Glutamatergic neuron (in vitro differentiated cells): ENCODE measurements around the gene VIPAS39. TPM values are rescaled to one million over a fixed set of nuclear protein-coding genes. Genes with fewer than 3 reads are reported as not detected.

Source experiments
- DNase-seq: peaks from one replicate; pipeline ENCODE4 v3.0.0; 2022
- H3K27ac Mint-ChIP-seq: one replicate; pipeline ENCODE4 v1.8.0; 2020; ENCODE audit warnings: mild to moderate bottlenecking, mixed read lengths, inconsistent platforms; ENCODE audit not compliant: unreplicated experiment
- H3K27me3 Mint-ChIP-seq: one replicate; pipeline ENCODE4 v1.8.0; 2020; ENCODE audit warnings: mild to moderate bottlenecking, moderate library complexity, mixed read lengths, inconsistent platforms; ENCODE audit not compliant: unreplicated experiment
- H3K36me3 Mint-ChIP-seq: one replicate; pipeline ENCODE4 v1.8.0; 2020; ENCODE audit warnings: mild to moderate bottlenecking, mixed read lengths, inconsistent platforms; ENCODE audit not compliant: unreplicated experiment
- H3K4me1 Mint-ChIP-seq: one replicate; pipeline ENCODE4 v1.8.0; 2020; ENCODE audit warnings: mild to moderate bottlenecking, low read depth, mixed read lengths, inconsistent platforms; ENCODE audit not compliant: unreplicated experiment
- H3K4me3 Mint-ChIP-seq: one replicate; pipeline ENCODE4 v1.8.0; 2020; ENCODE audit warnings: mild to moderate bottlenecking, mixed read lengths, inconsistent platforms; ENCODE audit not compliant: unreplicated experiment
- H3K9me3 Mint-ChIP-seq: one replicate; pipeline ENCODE4 v1.8.0; 2020; ENCODE audit warnings: mild to moderate bottlenecking, moderate library complexity, mixed read lengths, inconsistent platforms; ENCODE audit not compliant: unreplicated experiment
- total RNA-seq: library from RNA; stranded (reverse); fragmentation: NEBNext Ultra II Directional; extraction: Animal tissue kit (Norgen Biotek cat#: 25700); gene quantifications from one replicate; pipeline ENCODE4 v1.2.1, GENCODE V29; 2021; ENCODE audit not compliant: unreplicated experiment
- TF ChIP-seq, protein P1 (sequence below): fragments of 200-600 bp; sonication (generic); IDR thresholded peaks from one replicate; pipeline ENCODE4 v1.5.0; 2021; ENCODE audit not compliant: partially characterized antibody, unreplicated experiment

The VIPAS39 gene
- total RNA-seq, 1 donor from 2014 or later: 31.6 TPM

DNA sequence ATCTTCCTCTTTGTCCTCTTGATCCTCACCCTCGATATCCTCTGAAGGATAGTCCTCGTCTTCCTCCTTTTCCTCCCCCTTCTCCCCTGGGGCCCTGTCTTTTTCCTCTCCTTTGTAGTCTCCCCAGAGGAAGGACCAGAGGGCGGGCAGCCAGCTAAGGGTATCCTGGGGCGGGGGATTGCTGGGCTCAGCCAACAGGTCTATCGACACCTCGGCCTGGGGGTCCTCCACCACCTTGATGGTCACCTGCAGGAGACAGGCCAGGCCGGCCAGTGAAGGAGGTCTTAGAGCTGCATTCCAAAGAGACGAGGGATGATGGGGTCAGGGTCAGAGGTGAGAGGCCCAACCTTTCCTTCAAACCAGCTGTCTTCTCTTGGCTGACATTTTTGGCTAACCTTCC, 25.0 kb upstream of the VIPAS39 start:
- H3K9me3 Mint-ChIP-seq: no peaks in the 10 kb centered on the region
- no peaks in the 10 kb centered on the region for H3K36me3 Mint-ChIP-seq
- H3K27ac Mint-ChIP-seq: no peak overlapping the region
- no peaks in the 10 kb centered on the region for H3K4me1 Mint-ChIP-seq
- no peak for DNase-seq
- no peak overlapping the region for H3K4me3 Mint-ChIP-seq
- H3K27me3 Mint-ChIP-seq: no peaks in the 10 kb centered on the region
- TF ChIP-seq, protein P1, sequence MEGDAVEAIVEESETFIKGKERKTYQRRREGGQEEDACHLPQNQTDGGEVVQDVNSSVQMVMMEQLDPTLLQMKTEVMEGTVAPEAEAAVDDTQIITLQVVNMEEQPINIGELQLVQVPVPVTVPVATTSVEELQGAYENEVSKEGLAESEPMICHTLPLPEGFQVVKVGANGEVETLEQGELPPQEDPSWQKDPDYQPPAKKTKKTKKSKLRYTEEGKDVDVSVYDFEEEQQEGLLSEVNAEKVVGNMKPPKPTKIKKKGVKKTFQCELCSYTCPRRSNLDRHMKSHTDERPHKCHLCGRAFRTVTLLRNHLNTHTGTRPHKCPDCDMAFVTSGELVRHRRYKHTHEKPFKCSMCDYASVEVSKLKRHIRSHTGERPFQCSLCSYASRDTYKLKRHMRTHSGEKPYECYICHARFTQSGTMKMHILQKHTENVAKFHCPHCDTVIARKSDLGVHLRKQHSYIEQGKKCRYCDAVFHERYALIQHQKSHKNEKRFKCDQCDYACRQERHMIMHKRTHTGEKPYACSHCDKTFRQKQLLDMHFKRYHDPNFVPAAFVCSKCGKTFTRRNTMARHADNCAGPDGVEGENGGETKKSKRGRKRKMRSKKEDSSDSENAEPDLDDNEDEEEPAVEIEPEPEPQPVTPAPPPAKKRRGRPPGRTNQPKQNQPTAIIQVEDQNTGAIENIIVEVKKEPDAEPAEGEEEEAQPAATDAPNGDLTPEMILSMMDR: no peak

DNA sequence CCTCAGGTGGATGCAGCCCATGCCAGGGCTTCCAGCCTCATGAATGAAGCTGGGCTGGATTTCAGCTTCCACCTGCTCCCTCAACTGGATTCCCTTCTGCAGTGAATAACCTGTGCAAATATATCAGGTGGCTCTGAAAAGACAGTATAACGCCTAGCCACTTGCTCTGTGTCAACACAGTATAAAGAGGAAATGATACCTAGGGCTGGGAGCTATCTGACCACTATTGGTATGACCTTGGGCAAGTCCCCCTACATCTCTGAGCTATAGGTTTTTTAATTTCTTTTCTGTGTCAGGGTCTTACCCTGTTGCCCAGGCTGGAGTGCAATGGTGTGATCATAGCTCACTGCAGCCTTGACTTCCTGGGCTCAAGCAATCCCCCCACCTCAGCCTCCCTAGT, 21.4 kb upstream of the VIPAS39 start:
- Mint-ChIP-seq H3K4me1 (peaks cover 9% of the 10 kb centered on the region), H3K27ac (no peak overlapping the region)

DNA sequence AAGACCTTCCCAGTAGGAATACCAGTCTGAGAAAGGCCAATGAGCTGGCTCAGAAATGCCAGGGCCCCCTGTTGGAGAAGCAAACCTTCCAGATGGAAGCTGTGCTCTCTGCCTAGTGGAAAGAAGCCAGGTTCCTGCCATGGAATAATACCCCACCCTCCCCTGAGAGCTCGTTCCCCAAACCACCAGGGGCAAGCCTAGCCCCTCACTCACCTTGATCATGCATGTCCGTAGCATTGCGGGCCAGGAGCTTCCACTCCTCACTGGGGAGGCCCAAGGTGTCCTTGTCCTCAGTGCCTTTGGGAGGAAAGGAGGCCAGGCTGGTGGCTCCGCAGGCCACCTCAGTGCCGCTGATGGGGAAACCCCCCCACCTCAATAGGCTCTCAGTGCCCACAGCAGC, 20.6 kb upstream of the VIPAS39 start:
- H3K27me3 Mint-ChIP-seq: peaks cover 4% of the 10 kb centered on the region
- TF ChIP-seq, protein P1: no peak
- H3K4me3 Mint-ChIP-seq: no peak overlapping the region
- no peak for DNase-seq
- H3K4me1 Mint-ChIP-seq: peaks cover 9% of the 10 kb centered on the region
- peaks cover 1% of the 10 kb centered on the region for H3K9me3 Mint-ChIP-seq
- no peak overlapping the region for H3K27ac Mint-ChIP-seq
- H3K36me3 Mint-ChIP-seq: no peaks in the 10 kb centered on the region

More for the DNA sequence above, 21.4 kb upstream of the VIPAS39 start:
- no peak for DNase-seq
- TF ChIP-seq, protein P1: no peak
- no peaks in the 10 kb centered on the region for H3K36me3 Mint-ChIP-seq
- no peak overlapping the region for H3K4me3 Mint-ChIP-seq
- peaks cover 4% of the 10 kb centered on the region for H3K27me3 Mint-ChIP-seq
- H3K9me3 Mint-ChIP-seq: peaks cover 1% of the 10 kb centered on the region

DNA sequence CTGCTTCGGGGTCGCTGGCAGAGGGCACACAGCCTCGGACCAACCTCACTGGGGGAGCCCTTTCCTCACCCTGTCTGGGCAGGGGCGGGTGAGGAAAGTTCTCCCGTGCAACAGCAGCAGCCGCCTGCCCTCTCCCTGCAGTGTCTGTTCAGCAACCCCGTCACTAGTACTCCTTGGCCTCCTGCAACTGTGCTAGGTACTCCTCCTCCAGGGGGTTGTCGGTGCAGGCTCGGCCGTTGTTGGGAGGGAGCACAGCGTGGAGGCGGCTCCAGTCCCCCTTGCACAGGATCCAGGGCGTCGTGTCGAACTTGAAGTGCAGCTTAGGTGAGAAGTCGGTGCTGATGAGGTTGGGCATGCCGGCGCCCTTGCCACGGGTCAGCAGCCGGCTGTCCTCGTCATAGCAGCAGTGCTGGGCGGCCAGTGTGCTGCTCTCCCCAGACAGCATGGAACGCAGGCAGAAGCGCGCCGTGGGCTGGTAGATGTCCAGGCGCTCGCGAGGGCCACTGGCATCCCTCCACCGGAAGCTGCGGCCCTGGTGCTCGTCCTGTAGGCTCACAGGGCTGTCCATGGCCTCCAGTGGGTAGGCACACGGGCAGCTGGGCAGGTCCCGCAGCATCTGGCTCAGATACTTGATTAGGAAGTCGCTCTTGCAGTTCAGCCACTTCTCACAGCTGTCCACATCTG, 18.2 kb upstream of the VIPAS39 start:
- H3K27ac Mint-ChIP-seq: no peak overlapping the region
- TF ChIP-seq, protein P1: no peak
- no peaks in the 10 kb centered on the region for H3K36me3 Mint-ChIP-seq
- peaks cover 5% of the 10 kb centered on the region for H3K27me3 Mint-ChIP-seq
- DNase-seq: no peak
- peaks cover 9% of the 10 kb centered on the region for H3K4me1 Mint-ChIP-seq
- peaks cover 1% of the 10 kb centered on the region for H3K9me3 Mint-ChIP-seq
- no peak overlapping the region for H3K4me3 Mint-ChIP-seq

DNA sequence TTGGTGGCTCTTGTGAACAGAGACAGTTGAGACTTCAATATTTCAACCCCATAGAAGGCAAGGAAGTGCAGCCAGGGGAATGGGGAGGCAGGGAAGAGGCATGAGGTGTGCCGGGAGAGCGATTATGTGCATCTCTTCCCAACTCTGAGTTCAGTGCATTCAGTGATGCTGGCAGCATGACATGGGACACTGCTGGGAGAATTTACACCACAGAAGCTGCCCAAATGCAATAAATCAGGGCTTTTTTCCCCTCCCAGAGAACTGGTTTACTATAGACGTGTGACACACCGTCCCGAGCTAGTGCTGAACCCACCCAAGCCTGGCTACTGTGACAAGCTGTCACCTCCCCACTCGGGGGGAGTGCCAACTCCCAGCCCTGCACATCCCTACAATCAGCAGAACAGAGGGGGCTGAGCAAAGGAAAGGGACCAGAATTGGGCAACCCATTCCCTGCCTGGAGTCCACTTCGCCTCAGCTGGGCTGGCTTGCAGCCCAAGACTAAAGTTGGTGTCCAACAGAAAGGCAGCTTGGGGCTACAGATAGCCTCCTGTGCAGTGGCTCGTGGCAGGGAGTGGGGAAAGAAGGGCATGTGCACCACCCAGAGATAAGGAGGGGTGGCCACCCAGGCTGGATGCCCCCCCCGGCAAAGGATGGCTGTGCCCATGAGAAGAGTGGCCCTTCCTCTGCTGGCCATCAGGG, 17.2 kb upstream of the VIPAS39 start:
- Mint-ChIP-seq H3K4me1 (peaks cover 9% of the 10 kb centered on the region), H3K27me3 (peaks cover 5% of the 10 kb centered on the region), H3K9me3 (peaks cover 1% of the 10 kb centered on the region), H3K36me3 (no peaks in the 10 kb centered on the region), H3K4me3 (no peak overlapping the region), H3K27ac (no peak overlapping the region)
- no peak for DNase-seq
- TF ChIP-seq, protein P1: no peak
